Placental epithelial cell (primary cell): ENCODE measurements around the gene TAF12. TPM values are rescaled to one million over a fixed set of nuclear protein-coding genes. Genes with fewer than 3 reads are reported as not detected.

Source experiments
- small RNA-seq: library from RNA; depleted of rRNA; stranded (forward); fragments of <200 nt; gene quantifications from one replicate; pipeline ENCODE3, GENCODE V24; 2012
- total RNA-seq: library from RNA; depleted of rRNA; stranded (reverse); fragments of >200 nt; gene quantifications from 2 replicates; pipeline ENCODE4 v1.2.3, GENCODE V29; 2012

TAF12 gene, protein sequence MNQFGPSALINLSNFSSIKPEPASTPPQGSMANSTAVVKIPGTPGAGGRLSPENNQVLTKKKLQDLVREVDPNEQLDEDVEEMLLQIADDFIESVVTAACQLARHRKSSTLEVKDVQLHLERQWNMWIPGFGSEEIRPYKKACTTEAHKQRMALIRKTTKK
- 23.3 and 37.3 TPM in 2 replicates for total RNA-seq

DNA sequence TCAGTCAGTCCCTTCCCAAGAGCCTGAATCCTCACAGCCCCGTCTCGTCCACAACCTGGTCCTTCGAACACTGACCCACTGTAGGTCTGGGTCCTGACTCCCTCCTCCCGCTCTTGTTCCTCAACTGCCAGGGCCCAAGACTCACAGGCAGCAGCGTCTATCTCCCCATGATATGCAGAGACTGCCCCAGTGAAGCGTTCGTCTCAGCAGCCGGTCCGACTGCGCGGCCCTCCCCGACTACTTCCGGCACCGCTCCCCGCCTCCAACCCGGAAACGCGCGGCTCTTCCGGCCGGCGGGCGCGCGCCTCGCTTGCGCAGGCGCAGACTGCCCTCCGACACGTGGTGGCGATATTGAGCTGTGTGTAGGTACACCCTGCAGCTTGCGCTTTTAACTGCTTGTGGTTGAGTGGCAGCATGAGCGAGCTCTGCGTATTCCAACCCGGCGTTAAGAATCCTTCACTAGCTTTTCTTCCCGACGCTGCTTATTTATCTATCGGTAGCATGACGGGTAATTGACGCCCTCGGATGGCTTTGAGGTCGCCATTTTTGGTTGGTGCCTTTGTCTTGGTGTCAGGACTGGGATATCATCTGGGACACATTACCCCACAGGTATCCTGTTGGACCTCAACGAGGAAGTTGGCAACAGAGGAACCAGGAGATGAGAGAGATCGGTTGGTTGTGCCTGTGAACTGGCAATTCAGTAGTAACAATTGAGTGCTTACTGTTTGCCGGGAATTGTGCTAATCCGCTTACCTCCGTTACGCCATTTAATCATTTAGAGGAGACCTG is at the start of gene TAF12:
Gene TAF12 (minus strand): TSS at position 221 of the 789 bp plus-strand sequence. CDS start 20,986 bp downstream, outside the sequence.

DNA sequence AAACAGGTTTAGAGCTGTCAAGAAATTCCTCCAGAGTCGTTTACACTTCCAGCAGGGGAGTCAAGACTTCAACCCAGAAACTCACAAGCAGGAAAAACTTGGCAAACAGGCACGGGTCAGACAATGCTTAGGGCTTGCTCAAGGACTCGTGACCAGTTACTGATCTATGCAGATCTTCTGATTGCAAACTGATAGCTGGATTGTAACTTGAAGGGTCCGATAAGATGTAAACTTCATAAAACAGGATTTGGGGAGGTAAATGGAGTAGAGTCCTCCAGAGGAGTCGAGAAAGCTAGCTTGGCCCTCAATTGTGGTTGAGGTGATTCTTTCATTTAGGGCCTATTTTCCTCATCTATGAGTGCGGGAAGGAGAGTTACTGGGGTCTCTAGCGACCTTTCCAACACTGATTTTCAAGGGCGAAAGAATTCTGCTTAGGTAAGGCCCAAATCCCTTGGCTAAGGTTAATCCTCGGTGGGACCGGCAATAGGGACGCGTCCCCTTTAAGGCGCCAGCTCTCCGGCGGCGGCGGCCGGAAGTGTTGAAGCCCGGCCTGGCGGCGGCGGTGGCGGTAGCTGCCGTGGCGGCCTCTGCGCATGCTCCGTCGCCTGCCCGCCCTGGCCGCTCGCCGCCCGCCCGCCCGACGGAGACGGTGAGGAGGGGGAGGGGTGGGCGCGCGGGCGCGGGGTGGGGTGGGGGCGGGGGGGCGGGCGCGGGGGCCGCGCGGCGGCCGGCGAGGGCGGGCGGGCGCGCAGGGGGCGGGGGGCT is 25.5 kb upstream of the TAF12 start, which contains the start of gene GMEB1:
Gene GMEB1 (plus strand): TSS at position 594 of the 765 bp plus-strand sequence. CDS start 14,829 bp downstream, outside the sequence.

DNA sequence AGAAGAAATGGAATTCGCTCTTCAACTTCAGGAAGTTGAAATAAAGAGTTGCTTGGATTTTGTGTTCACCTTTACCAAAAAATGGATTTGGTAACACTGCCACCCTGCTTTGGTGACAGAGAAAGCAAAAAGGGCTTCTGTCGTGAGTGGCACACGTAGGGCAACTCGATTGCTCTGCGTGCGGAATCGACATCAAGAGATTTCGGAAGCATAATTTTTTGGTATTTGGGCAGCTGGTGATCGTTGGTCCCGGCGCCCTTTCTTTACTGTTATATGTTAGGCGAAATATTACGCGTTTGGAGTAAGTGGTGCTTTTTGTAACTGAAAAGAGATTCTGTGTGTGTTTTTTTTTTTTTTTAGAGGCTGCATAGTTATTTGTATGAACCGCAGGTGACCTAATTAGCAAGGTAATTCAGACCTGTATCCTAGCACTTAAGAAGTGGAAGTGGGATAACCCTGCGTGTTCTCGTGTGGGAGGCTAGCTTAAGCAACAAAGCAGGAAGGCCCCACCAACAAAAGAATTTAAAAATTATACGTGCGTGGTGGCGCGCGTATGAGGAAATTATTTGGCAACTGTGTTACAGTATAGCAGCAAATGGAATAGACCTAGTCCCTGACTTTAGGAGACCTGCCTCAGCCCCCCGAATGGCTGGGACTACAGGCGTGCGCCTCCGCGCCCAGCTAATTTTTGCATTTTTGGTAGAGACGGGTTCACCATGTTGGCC is 5.8 kb upstream of the TAF12 start, which contains the start of gene RNU11:
Gene RNU11 (plus strand): TSS at position 127 of the 725 bp plus-strand sequence.

GRCh38 chr1:28591708-28592320 is 51.1 kb downstream of the TAF12 start, which contains the start of gene RAB42:
TSS of gene RAB42 (plus strand) at chr1:28592265. CDS start at chr1:28592512, 247 bp downstream.

Small RNA genes lying within 50 kb of the gene (small RNA-seq; reads per million reads assigned to genes)
- gene RF00422 = not detected
- not detected for gene RNU11
- not detected for gene SNORA16A
- gene SNORA44 = not detected
- gene SNORA61 = not detected
- 1,524 reads per million, percentile 100 among the genes with 10 or more reads in this experiment for gene SNORD99

Other genes with a start within 250 kb of the TAF12 start
- 27.9 and 38.3 TPM in 2 replicates for gene RCC1, start 137.0 kb downstream of the TAF12 start, total RNA-seq
- gene TRNAU1AP, start 90.0 kb downstream of the TAF12 start, total RNA-seq = 25.1 and 29.2 TPM in 2 replicates
- 1.6 and 2.4 TPM in 2 replicates for gene RAB42, start 50.8 kb downstream of the TAF12 start, total RNA-seq
- gene RNU11, start 5.5 kb upstream of the TAF12 start, total RNA-seq = not detected in 2 replicates
- gene GMEB1, start 25.7 kb upstream of the TAF12 start, total RNA-seq = 10.6 and 14.7 TPM in 2 replicates
- gene YTHDF2, start 93.9 kb upstream of the TAF12 start, total RNA-seq = 44.8 and 64.5 TPM in 2 replicates
- gene OPRD1, start 169.1 kb upstream of the TAF12 start, total RNA-seq = 0.54 and 0.79 TPM in 2 replicates